Measurements from ENCODE around the gene GASK1A.

DNA sequence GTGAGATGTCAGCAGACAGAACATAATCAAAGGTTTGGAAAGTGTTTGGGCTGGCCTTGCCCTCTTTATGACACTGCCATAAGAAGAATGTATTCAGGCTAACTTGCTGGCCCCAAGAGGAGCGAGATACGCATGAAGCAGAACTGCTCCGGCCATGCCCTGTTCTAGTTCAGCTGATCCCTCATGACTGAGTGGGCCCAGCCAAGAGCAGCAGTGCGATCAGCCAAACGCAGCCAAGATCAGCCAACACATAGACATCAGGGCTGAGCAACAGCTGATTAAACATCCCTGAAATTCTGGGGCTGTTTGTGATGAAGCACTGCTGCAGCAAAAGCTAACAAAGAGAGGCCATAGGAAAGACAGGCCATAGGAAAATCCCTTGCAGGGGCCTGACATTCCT lies 102.7 kb downstream of the GASK1A start:
- TF ChIP-seq POLR2A (IDR thresholded peaks at IDR 0.05; ENCODE audit: extremely low read depth, insufficient read length) (no peak), CTCF (IDR thresholded peaks at IDR 0.05; ENCODE audit: low read depth, low read length) (no peak)
